Neural crest cell (in vitro differentiated cells): ENCODE data around the gene ZNF415. TPM values are rescaled to one million over a fixed set of nuclear protein-coding genes. Genes with fewer than 3 reads are reported as not detected.

Source experiments
- DNase-seq: peaks from one replicate; pipeline ENCODE4 v3.0.0; 2021; ENCODE audit warnings: low read depth, mixed read lengths, low spot score
- H3K27ac Mint-ChIP-seq: one replicate; pipeline ENCODE4 v1.8.0; 2021; ENCODE audit warnings: mild to moderate bottlenecking, mixed read lengths; ENCODE audit not compliant: unreplicated experiment
- H3K27me3 Mint-ChIP-seq: 2 replicates; pipeline ENCODE4 v1.8.0; 2021; ENCODE audit warnings: low read depth, mild to moderate bottlenecking, mixed read lengths
- H3K36me3 Mint-ChIP-seq: 2 replicates; pipeline ENCODE4 v1.8.0; 2021; ENCODE audit warnings: low read depth, mild to moderate bottlenecking, mixed read lengths
- H3K4me1 Mint-ChIP-seq: 2 replicates; pipeline ENCODE4 v1.8.0; 2021; ENCODE audit warnings: mixed read lengths
- H3K4me3 Mint-ChIP-seq: one replicate; pipeline ENCODE4 v1.8.0; 2021; ENCODE audit warnings: mild to moderate bottlenecking, mixed read lengths
- H3K9me3 Mint-ChIP-seq: 2 replicates; pipeline ENCODE4 v1.8.0; 2021; ENCODE audit warnings: mixed read lengths
- long read RNA-seq: library from polyadenylated mRNA; unstranded; transcript quantifications from one replicate; pipeline ENCODE4 v2.0.0, GENCODE V29; 2020
- total RNA-seq: library from RNA; stranded (reverse); gene quantifications from 2 replicates; pipeline ENCODE4 v1.2.1, GENCODE V29; 2021
- TF ChIP-seq, protein P1 (sequence below): fragments of 200-600 bp; sonication (generic); conservative IDR thresholded peaks from 2 replicates; pipeline ENCODE4 v1.5.0; 2021; ENCODE audit warnings: antibody characterized with exemption, mild to moderate bottlenecking

Gene ZNF415
- total RNA-seq: 12.6 and 13.6 TPM in 2 replicates
- long read RNA-seq, partial matches to known transcripts: 0 of 9 reads
- long read RNA-seq, other reads (novel, unspliced or antisense): 7 of 9 reads

GRCh38 chr19:53132141-53132991 lies at the start of gene ZNF415:
ZNF415 (minus strand) TSS chr19:53132910; CDS start chr19:53122676, 10,234 bp downstream.
- Mint-ChIP-seq H3K9me3 (peaks cover 14% of the 10 kb centered on the region), H3K36me3 (peaks cover 23% of the 10 kb centered on the region)
- TF ChIP-seq, protein P1, sequence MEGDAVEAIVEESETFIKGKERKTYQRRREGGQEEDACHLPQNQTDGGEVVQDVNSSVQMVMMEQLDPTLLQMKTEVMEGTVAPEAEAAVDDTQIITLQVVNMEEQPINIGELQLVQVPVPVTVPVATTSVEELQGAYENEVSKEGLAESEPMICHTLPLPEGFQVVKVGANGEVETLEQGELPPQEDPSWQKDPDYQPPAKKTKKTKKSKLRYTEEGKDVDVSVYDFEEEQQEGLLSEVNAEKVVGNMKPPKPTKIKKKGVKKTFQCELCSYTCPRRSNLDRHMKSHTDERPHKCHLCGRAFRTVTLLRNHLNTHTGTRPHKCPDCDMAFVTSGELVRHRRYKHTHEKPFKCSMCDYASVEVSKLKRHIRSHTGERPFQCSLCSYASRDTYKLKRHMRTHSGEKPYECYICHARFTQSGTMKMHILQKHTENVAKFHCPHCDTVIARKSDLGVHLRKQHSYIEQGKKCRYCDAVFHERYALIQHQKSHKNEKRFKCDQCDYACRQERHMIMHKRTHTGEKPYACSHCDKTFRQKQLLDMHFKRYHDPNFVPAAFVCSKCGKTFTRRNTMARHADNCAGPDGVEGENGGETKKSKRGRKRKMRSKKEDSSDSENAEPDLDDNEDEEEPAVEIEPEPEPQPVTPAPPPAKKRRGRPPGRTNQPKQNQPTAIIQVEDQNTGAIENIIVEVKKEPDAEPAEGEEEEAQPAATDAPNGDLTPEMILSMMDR: no peak

DNA sequence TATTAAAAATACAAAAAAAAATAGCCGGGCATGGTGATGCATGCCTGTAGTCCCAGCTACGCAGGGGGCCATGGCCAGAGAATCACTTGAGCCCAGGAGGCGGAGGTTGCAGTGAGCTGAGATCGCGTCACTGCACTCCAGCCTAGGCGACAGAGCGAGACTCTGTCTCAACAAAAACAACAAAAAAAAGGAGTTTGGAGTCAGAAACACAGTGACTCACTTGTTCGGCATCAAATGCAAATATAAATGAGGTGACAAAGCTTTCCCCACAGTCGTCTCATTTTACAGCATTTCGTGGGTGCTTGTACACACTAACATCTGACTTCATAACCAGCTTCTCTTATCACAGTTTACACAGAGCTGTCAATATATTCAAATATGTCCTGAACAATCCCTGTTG lies 49.5 kb upstream of the ZNF415 start:
- peaks cover 7% of the 10 kb centered on the region for H3K9me3 Mint-ChIP-seq
- no peak for DNase-seq
- no peaks in the 10 kb centered on the region for H3K27me3 Mint-ChIP-seq
- no peak overlapping the region for H3K4me3 Mint-ChIP-seq
- H3K36me3 Mint-ChIP-seq: peaks cover 34% of the 10 kb centered on the region
- TF ChIP-seq, protein P1: no peak
- H3K27ac Mint-ChIP-seq: no peak overlapping the region
- H3K4me1 Mint-ChIP-seq: no peaks in the 10 kb centered on the region

More at GRCh38 chr19:53132141-53132991, at the start of gene ZNF415:
- Mint-ChIP-seq H3K27me3 (peaks cover 4% of the 10 kb centered on the region), H3K4me1 (peaks cover 27% of the 10 kb centered on the region), H3K4me3 (peak within 1 kb of the TSS; percentile 93), H3K27ac (peak within 1 kb of the TSS; percentile 46)
- peak; percentile 88 for DNase-seq

DNA sequence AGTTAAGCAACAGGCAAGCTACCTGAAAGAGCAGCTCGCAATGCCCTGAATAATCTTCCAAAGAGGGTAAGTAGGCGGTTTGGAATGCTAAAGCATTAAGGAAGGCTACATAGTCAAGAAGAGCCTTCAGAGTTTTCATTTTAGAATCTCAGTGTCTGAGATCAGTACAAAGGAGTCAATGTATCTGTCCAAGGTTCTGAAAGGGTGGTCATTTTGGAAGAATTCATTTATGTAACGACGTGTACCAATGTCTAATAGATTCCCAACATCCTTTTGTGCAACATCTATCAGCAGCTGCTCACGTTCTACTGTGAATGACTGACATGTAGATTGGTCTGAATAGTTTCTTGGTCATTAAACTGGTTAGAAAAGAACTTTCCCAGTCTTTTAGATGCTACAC lies 45.3 kb upstream of the ZNF415 start:
- Mint-ChIP-seq H3K27ac (no peak overlapping the region), H3K27me3 (no peaks in the 10 kb centered on the region), H3K4me3 (no peak overlapping the region), H3K36me3 (peaks cover 46% of the 10 kb centered on the region), H3K9me3 (peaks cover 10% of the 10 kb centered on the region), H3K4me1 (no peaks in the 10 kb centered on the region)
- TF ChIP-seq, protein P1: no peak
- no peak for DNase-seq

GRCh38 chr19:53172889-53173288 lies 40.2 kb upstream of the ZNF415 start:
- H3K4me3 Mint-ChIP-seq: no peak overlapping the region
- no peaks in the 10 kb centered on the region for H3K4me1 Mint-ChIP-seq
- no peak for DNase-seq
- TF ChIP-seq, protein P1: no peak
- H3K36me3 Mint-ChIP-seq: peaks cover 49% of the 10 kb centered on the region
- no peak overlapping the region for H3K27ac Mint-ChIP-seq
- H3K27me3 Mint-ChIP-seq: no peaks in the 10 kb centered on the region
- H3K9me3 Mint-ChIP-seq: peaks cover 13% of the 10 kb centered on the region

DNA sequence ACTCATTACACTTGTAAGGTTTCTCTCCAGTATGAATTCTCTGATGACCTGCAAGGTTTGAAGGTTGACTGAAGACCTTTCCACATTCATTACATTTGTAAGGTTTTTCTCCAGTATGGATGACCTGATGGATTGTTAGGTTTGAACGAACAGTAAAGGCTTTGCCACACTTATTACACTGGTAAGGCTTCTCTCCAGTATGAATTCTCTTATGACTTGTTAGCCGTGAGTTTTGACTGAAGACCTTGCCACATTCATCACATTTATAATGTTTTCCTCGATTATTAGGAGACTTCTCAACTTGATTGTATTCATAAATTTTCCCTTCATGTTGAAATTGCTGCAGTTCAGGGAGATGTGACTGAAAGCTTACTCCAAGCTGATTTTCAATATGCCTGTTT lies 33.0 kb upstream of the ZNF415 start:
- no peaks in the 10 kb centered on the region for H3K27me3 Mint-ChIP-seq
- no peak overlapping the region for H3K27ac Mint-ChIP-seq
- H3K4me3 Mint-ChIP-seq: no peak overlapping the region

More for the DNA sequence above, 33.0 kb upstream of the ZNF415 start:
- H3K9me3 Mint-ChIP-seq: peaks cover 27% of the 10 kb centered on the region
- no peaks in the 10 kb centered on the region for H3K4me1 Mint-ChIP-seq
- TF ChIP-seq, protein P1: no peak
- H3K36me3 Mint-ChIP-seq: peaks cover 46% of the 10 kb centered on the region
- no peak for DNase-seq
